HG03558 (cell line): Measurements from ENCODE around the gene SRL.
"Not testable (repeated sequence)": the region's sequence is repeated elsewhere in the genome, so short reads cannot be mapped to it uniquely, and the experiment has no call there.

Experiments
- ATAC-seq: cut with Tn5 transposase; IDR thresholded peaks from one replicate; pipeline ENCODE4 v1.9.1; 2021; ENCODE audit warnings: moderate number of reproducible peaks; ENCODE audit not compliant: unreplicated experiment; ENCODE audit errors: extremely low read depth

SRL gene

DNA sequence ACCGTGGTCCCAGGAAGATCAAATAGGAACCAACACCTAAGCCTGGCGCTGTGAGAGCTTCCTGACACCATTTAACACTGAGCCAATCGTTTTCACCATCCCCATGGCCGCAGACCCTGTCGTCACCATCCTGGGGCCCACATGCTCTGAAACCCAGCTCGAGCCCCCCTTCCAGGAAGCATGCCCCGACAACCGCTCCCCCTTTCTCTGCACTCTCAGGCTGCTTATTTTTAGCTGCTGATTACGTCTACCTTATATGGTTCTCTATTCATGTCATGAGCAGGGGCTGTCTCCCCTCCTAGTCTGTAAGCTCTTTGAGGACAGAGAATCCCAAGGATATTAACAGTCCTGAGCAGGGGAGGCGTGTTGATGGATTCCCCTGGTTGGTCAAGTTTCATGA is 10.5 kb downstream of the SRL start:
- ATAC-seq: no peak

DNA sequence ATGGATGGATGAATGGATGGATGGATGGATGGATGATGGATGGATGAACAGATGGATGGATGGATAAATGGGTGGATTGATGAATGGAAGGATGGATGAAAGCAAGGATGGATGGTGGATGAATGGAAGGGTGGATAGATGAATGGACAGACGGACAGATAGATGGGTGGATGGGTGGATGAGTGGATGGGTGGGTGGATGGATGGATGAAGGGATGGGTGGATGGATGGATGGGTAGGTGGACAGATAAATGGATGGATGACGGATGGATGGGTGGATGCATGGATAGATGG is 14.9 kb downstream of the SRL start:
- ATAC-seq: no peak

DNA sequence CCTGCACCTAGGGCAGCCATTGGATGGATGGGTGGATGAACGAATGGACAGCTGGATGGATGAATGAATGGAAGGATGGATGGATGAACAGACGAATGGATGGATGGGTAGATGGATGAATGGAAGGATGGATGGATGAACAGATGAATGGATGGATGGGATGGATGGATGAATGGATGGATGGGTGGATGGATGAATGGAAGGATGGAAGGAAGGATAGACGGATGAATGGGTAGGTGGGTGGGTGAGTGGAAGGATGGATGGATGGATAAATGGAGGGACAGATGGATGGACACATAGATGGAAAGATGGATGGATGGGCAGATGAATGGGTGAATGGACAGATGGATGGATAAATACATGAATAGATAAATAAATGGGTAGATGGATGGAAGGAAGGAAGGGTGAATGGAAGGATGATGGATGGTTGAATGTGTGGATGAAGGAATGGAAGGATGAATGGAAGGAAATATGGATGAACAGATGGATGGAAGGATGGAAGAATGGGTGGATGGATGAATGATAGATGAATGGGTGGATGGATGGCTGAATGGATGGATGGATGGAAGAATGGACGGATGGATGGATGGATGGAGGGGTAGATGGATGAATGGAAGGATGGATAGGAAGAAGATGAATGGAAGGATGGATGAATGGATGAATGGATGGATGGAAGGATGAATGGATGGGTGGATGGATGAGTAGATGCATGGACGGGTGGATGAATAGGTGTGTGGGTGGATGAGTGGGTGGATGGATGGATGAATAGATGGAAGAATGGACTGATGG is 15.4 kb downstream of the SRL start:
- no peak for ATAC-seq

DNA sequence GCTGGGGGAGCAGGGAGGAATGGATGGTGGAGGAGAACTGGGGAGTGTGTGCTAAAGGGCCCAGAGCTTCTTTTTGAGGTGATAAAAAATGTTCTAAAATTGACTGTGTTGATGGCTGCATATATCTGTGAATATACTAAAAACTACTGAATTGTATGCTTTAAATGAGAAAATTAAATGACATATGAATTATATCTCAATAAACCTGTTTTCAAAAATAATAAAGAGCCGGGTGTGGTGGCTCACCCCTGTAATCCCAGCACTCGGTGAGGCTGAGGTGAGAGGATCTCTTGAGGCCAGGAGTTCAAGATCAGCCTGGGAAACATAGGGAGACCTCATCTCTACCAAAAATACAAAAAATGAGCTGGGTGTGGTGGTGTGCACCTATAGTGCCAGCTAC is 16.8 kb downstream of the SRL start:
- no peak for ATAC-seq

DNA sequence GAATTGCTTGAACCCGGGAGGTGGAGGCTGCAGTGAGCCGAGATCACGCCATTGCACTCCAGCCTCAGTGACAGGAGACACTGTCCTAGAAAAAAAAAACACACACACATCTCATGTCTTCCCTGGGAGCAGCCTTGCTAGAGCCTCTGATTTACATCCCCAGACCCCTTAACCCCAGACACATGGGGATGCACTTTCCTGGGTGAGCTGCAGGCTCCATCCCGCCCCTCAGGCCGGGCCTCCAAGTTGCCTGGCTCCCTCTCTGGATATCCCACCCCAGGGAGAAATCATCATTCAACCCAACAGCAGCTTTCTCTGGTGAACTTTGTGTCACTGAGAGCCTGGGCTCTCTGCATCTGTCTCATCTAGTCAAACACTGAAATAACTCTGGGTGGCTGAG is 21.5 kb downstream of the SRL start:
- no peak for ATAC-seq

DNA sequence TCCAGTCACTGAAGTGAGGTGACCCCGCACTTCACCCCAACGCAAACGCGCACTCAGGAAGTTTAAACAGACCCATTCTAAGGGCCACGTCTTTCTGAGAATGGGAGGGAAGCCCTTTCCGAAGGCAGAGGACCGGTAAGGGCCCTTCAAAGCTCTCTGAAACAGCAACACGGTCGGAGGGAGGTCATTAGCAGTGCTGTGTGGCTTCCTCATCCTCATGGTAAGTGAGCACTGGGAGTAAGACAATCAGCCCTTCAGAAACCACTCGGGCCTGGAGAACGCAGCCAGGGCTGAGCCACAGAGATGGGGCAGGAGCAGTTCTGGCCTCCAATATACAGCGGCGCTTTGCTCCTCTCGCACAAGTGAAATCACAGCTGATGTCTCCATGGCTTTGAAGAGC is 23.7 kb downstream of the SRL start:
- ATAC-seq: no peak

DNA sequence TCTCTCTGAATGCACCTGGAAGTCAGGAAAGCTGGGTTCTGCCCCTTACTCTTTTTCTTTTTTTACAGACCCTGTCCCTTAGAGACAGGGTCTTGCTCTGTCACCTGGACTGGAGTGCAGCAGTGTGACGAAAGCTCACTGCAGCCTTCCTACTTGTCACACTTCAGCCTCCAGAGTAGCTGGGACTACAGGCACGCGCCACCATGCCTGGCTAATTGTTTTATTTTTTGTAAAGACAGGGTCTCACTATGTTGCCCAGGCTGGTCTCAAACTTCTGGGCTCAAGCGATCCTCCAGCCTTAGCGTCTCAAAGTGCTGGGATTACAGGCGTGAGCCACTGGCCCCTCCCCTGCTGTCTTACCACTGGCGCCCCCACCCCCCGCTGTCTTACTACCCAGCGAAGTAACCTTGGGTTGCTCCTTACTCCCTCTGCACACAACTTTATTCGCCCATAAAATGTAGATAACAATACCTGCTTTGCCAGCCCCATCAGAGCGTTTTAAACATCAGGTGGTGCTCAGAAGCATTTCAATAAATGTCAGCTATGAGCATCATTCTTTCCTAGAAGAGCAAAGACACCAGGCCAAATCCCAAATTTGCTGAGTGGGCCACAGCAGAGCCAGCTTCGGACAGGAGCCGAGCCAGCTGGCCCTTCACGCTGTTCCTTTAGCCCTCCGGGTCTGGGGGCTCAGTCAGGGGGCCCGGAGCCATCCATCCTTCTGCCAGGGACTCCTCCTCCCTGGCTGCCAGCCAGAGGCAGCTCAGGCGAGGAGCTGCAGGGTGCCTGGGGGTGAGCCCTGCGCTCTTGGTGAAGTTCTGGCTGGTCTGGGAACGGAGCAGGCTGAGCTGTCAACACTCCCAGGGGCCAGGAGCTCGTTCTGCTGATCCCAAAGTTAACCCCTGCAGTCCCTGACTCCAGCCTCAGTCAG is 24.4 kb downstream of the SRL start:
- no peak for ATAC-seq

DNA sequence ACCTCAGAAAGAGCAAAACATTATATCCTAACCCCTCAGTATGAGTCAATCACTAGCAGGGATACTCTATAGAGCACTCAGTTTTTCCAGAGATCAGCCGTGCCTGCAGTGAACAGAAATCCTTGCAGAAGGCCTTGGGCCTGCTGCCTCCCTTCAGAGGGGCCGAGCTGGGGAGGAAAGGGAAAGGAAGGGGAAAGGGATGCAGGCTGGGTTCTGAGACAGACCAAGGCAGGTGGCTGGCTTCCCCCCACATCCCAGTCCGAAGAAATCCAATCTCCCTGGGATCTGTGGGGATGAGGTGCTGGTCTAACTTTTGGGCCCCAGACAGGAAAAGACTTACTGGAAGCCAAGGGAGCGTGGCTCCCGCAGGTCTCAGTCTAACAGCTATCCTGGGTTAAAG is 25.3 kb downstream of the SRL start:
- no peak for ATAC-seq

DNA sequence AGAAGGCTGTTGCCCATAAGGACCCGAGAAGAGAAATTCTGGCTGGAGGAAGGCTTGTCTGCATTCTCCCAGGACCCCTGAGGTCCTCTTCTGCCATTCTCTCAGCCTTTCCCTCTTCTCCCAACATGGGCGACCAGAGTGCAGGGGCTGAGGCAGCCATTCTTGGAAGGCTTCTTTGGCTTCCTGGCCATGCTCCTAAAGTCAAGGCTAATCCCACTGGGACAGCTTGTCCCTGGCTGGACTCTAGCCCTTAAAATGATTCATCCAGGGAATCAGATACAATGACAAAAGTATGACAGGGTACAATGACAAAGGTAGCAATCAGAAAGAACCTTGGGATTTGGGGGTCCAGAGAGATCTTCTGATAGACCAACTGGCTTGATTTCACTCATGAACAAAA is 26.8 kb downstream of the SRL start:
- no peak for ATAC-seq

DNA sequence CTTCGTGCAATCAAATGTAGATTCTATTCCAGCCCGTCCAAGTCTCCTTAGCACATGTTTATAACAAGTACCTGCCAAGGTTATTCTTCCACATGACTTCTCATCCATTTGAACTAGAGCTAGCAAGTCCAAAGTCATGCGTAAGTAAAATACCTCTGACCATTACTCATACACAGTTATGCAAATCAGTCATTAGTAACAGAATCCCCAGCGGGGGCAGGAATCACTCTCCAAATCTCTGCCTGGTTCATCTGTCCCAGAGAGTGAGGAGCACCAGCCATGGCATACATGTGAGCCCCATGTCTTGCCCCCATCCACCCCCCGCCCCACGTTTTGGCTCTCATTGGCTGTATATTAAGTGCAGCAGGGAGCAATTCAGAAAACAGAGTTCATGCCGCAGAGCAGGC is 27.7 kb downstream of the SRL start:
- no peak for ATAC-seq

DNA sequence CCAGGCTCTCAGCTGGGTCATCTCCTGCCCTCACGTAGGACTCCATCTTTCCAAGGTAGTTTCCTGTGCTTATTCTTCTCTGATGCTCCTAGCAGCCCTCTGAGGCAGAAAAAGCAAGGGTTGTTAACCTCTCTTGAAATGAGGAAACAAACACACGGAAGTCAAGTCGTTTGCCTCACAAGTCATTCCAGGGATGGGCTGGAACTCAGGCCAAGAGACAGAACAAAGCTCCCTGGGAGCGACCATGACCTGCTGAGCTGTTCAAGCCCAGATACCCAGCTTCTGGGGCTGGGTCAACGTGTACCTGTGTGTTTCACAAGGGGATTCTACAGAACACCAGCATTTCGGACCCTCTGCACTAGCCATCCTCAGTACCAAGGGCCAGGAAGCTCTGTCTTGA is 28.1 kb downstream of the SRL start:
- no peak for ATAC-seq

DNA sequence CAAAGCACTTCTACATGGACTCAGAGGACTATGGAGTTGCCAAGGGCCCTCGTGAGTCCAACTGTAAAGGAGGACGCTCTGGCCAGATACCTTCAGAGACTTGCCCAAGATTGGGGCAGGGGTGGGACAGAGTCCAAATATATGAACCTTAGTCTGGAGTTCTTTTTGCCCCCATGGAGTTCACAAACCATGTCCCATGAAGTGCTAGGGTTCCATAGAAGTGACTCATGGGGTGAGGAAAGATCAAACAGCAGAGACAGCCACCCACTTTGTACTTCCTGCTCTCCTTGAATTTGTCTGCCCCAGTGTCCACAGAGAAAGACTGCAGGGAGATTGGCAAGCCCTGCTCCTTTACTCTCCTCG is 29.0 kb downstream of the SRL start:
- ATAC-seq: no peak

DNA sequence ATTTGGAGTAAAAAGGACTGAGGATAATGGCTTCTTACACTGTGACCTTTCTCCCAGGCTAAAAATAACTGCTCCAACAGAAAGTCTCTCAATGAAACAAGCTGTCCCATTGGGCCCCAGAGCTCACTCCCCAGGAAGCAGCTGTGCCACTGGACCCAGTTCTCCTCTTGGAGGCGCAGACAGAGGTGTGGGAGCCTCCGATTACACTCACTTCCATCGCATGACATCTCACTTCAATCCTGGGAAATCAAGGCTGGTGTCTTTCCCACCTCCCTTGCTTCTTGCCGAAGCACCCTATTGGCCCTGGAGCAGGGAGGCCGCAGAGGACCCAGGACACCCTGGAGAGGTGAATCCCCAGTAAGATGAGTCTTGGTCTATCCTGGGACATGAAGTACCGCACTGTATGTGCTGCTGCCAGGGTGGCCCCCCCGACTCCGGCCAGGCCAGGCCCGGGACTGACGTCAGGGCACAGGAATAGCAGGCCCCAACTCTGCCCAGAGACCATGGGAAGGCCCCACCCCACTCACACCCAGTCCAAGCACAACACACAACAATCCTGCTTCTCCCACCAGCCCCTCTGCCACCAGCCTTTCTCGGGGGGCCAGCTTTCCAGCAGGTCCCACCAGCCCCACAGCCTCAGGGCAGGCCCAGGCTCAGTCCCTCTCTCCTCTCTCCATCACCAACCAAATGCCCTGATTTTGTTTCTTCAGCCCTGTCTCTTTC is 29.5 kb downstream of the SRL start:
- ATAC-seq: no peak

DNA sequence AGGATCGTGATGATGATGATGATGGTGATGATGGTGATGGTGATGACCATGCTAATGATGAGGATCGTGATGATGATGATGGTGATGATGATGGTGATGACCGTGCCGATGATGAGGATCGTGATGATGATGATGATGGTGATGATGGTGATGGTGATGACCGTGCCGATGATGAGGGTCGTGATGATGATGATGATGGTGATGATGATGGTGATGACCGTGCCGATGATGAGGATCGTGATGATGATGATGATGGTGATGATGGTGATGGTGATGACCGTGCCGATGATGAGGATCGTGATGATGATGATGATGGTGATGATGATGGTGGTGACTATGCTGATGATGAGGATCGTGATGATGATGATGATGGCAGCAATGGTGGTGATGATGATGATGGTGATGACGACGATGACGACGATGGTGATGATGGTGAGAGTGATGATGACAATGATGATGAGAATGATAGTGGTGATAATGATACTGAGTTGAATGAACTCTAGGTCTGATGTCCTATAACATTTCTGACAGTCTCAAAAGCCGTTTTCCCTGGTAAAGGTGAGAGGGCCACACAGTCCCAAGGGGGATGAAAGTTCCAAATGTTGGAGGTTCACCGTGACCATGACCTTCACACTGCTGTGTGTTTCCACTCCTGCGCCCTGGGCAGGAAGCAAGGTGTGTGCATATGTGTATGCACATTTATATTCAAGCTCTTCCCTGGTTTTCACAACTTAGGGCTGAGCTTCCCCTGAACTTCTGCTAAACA is 30.3 kb downstream of the SRL start:
- not testable (repeated sequence) for ATAC-seq

DNA sequence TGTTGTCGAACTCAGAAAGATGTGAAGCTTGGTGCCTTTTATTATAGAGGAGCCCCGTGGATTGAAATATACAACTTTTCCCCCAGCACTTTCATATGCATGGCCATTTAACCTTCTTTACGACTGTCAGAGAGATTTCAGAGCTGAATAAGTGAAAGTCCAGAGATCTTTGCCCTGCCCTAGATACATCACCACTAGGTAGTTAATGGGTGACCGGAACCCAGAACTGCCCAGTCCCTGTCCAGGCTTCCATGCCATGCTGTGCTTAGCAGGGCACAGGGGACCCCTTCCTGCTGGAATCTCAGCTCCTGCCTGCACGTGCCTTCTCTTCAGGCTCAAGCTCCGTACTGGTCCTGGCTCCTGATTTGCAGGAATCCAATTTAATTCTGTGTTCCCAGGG is 32.2 kb downstream of the SRL start:
- no peak for ATAC-seq

DNA sequence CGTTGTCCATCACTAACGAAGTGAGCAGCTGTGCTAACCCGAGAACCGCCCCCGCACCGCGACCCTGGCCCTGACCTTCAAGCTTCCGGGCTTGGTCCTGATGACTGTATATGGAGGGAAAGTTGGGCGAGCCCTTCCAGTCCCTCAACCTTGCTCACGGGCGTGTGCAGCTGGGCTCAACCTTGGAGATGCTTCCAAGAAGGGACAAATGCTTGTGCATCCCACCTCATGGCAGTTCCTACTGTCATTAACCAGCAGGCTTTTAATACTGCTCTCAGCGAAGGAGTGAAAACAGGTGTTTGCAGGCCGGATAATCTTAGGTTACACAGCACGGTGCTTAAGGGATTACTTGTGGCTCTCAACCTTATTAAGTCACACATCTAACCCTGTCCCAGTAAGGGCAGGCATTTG is 33.5 kb downstream of the SRL start:
- ATAC-seq: no peak

DNA sequence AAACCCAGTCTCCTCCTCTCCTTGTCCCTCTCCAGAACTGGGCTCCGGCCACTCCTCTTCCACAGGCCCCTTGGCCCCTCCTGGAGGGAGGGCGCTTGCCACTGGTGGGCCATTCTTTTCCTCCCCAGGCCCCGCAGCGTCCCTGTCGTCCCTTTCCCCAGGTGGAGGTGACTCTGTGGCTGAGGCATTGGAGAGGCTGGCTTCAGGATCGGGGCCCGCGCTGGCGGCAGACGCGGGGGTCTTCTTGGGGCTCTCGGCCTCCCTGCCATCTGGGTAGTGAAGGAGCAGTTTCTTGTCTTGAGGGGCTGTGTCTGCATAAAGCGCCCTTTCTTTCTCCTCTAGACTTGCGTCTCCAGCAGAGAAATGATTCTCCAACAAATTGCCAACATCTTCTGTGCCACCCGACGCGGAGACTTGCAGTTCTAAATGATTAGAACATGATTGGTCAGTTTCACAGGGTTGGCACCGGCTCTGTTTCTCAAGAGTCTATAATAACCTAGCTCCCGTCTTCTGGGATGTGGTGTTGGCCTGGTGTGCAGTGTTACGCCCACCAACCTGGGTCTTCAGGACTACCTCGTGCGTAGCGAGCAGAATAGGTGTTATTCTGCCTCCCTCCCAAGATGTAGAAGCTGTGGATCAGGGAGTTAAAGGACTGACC is 34.1 kb downstream of the SRL start:
- no peak for ATAC-seq

DNA sequence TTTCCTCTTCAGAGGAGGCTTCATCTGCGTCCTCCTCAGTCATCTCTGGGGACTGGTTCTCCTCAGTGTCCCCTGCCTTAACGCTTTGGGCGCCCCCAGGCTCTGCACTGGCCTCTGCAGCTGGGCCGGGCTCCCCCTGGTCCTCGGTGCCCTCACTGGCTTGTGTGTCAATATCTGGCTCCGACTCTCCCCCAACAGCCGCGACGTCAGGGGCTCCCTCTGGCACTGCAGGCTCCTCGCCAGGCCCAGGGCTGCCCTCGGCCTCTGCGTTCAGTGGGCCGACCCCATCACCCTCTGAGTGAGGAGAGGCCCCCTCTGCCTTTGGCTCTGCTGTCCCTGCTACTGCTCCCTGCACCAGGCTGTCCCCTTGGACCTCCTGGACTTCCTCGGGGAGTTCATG is 34.7 kb downstream of the SRL start:
- ATAC-seq: no peak

DNA sequence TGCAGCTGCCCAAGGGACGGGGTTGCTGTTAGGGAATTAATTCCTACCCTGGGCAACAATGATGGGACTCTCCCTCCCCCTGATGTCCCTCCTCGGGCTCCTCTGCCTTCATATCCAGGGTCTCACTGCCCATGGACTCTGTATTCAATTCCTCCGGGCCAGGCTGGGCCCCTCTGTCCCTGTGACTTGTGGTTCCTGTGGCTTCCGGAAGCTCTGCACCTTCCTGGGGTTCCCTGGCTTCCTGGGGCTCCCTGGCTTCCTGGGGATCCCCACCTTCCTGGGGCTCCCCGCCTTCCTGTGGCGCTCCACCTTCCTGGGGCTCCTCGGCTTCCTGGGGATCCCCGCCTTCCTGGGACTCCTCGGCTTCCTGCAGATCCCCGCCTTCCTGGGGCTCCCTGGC is 35.2 kb downstream of the SRL start:
- ATAC-seq: no peak

DNA sequence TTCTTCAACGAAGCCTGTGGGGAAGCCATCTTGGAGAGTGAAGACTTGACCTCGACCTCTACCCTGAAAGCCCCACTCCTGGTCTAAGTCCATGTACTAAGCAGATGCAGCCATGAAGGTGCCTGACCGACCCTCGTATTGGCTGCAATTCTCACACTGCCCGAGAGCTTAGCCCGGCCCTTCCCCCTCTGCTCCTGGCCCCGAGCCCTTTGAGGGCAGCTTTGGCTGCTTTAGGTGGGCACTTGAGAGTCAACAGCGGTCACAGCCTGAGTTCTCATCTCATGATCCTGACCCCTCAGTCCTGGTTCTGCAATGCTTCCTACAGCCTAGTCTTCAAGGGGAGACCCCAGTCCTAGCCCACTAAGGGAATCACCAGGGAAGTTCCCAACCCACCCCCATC is 35.9 kb downstream of the SRL start:
- ATAC-seq: no peak
